Cardiac septum (tissue), 1 donor: ENCODE results near the gene HSPG2. TPM values are rescaled to one million over a fixed set of nuclear protein-coding genes. Genes with fewer than 3 reads are reported as not detected.
A peak's percentile ranks its signal among the peaks of the same experiment; 100 is the strongest.
"Not testable (repeated sequence)": the region's sequence is repeated elsewhere in the genome, so short reads cannot be mapped to it uniquely, and the experiment has no call there.

ENCODE experiments used
- DNase-seq: peaks from one replicate; pipeline ENCODE4 v3.0.0-alpha.2; 2020; ENCODE audit warnings: low spot score
- intact Hi-C: fragments of 100-400 bp; cut with DNase I; formaldehyde crosslinking; loops from one replicate; pipeline ENCODE4 v1.14.0; 2022
- total RNA-seq: library from RNA; stranded (reverse); fragmentation: NEBNext Ultra II Directional; extraction: Animal tissue kit (Norgen Biotek cat#: 25700); gene quantifications from one replicate; pipeline ENCODE4 v1.2.1, GENCODE V29; 2021
- donor health status: DM: no; HTN: no; CAD: no.

HSPG2 gene
- total RNA-seq, 1 donor from 2014 or later, result 506 TPM

DNA sequence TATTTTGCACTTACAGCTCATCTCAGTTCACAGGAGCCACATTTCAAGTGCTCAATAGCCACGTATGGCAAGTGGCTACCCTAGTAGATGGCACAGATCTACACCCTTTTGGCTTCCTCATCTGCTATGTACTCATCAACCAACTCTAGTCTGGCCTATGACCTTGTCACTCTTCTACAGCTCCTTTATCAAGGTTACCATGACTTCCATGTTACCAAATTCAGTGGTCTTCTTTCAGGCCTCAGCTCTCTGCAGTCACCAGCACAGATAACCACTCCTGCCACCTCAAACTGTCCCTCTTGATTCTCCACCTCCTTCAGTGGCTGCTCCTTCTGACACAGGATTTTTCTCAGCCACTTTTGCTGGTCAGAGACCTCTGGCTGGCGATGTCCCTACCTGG, 142.5 kb downstream of the HSPG2 start:
- intact Hi-C loops, result no loop called here

DNA sequence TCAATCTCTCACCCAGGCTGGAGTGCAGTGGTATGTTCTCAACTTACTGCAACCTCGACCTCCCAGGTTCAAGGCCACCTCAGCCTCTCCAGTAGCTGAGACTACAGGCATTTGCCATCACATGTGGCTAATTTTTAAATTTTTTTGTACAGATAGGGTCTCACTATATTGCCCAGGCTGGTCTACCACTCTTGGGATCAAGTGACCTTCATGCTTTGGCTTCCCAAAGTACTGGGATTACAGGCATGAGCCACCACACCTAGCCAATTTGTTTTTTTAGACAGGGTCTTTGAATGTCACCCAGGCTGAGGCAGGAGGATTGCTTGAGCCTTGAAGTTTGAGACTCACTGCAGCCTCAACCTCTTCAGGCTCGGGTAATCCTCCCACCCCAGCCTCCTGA, 144.0 kb downstream of the HSPG2 start:
- no peak for DNase-seq
- intact Hi-C loops, result no loop called here

More for the DNA sequence above, 142.5 kb downstream of the HSPG2 start:
- DNase-seq, result no peak

DNA sequence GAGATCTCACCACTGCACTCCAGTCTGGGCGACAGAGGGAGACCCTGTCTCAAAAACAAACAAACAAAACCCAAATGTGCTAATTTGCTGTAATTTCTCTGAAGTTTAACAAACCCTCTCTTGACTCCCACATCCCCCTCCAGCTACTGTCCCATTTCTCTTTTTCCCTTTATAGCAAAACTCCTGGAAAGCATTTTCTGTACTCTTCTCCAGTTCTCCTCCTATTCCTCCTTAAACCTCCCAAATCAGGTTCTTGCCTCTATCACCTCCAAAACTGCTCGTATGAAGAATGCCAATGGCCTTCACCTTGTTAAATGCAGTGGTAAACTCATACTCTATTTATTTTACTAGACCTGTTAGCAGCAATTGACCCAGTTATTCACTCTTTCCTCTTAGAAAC, 150.5 kb downstream of the HSPG2 start:
- intact Hi-C loops, result loop anchor here (10.0 kb wide), 1 partner anchor 542 kb away; no protein-coding TSS in a partner anchor
- DNase-seq, result no peak

DNA sequence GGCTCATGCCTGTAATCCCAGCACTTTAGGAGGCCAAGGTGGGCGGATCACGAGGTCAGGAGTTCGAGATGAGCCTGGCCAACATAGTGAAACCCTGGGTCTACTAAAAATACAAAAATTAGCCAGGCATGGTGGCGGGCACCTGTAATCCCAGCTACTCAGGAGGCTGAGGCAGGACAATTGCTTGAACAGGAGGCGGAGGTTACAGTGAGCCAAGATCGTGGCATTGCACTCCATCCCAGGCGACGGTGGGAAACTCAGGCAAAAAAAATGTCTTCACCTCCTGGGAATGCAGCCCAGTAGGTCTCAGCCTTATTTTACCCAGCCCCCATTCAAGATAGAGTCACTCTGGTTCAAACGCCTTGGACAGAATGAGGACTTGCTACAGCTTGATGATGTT, 151.3 kb downstream of the HSPG2 start:
- intact Hi-C loops, result loop anchor here (10.0 kb wide), 1 partner anchor 541 kb away; no protein-coding TSS in a partner anchor
- DNase-seq, result not testable (repeated sequence)

DNA sequence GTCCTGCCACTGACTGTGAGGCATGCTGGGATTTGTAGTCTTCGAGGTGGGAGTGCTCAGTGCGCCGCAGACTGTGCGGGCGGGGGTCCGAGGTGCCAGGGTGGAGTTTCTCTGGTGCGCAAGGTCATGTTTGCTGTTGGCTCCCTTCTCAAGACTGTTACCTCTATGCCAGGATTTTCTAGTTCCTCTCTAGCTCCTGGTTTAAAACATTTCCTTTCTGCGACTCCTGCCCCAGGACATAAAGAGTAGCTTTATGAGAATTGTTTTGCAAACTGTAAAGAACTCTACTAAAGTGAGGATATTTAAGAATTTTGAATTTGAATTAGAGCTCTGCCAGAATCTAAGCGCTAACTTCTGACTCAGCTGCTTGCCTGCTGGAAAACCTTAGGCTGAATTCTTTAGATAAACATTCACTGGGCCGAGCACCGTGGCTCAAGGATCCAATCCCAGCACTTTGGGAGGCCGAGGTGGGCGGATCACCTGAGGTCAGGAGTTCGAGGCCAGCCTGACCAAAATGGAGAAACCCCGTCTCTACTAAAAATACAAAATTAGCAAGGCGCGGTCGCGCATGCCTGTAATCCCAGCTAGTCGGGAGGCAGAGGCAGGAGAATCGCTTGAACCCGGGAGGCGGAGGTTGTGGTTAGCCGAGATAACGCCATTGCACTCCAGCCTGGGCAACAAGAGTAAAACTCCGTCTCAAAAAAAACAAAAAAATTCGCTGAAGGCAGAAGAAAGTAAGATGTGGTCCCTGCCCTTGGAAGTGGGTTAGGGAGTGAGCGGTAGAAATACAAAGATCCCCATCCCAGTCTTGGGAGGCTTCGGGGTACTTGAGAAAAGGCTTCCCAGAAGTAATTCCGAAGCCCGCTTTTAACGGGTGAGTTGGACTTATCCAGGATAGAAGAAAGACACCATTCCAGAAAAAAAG, 153.2 kb downstream of the HSPG2 start:
- no peak for DNase-seq
- intact Hi-C loops, result loop anchor here (5.0 to 10.0 kb wide), 2 partner anchors 153 to 539 kb away; partner anchors contain the start of gene HSPG2

DNA sequence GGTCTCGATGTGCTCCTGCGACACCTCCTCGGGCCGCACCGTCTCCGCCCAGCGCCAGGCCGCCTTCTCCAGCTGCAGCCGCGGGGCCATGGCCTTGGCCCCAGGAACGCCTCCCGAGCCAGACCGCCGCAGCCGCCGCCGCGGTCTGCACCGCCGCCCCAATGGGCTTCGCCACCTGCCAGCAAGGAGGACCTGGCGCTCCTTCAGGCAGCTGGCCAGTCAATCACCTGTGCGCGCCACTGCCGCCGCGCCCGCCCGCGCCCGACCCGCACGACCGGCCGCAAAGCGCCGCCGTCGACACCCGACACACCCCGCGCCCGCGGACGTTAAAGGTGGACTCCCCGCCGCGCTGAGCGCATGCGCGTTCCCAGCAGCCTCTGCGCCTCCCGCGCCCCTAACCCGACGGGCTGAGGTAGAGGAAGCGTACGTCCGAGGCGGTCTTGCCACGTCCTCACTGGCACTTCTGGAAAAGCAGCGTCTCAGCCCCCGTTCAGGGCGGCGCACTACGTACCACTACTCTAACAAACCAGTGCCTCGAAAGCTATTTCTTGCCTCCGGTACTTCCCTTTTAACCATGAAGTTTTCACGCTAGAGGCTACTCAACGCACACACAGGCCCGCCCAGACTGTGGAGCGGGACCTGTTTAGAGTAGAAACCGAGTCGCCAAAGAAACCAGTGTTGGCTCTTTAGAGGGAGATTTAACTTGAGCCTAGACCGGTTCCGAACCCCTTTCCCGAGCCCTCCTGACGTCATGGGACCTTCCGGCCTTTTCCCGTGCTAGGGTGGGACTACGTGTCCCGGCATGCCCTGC, 154.0 kb downstream of the HSPG2 start, which contains the start of gene USP48:
USP48 (minus strand) TSS at position 282 of the 811 bp plus-strand sequence; CDS start at position 90, 192 bp downstream.
- peak; percentile 99 for DNase-seq
- intact Hi-C loops, result loop anchor here (5.0 to 10.0 kb wide), 2 partner anchors 154 to 538 kb away; partner anchors contain the start of gene HSPG2

DNA sequence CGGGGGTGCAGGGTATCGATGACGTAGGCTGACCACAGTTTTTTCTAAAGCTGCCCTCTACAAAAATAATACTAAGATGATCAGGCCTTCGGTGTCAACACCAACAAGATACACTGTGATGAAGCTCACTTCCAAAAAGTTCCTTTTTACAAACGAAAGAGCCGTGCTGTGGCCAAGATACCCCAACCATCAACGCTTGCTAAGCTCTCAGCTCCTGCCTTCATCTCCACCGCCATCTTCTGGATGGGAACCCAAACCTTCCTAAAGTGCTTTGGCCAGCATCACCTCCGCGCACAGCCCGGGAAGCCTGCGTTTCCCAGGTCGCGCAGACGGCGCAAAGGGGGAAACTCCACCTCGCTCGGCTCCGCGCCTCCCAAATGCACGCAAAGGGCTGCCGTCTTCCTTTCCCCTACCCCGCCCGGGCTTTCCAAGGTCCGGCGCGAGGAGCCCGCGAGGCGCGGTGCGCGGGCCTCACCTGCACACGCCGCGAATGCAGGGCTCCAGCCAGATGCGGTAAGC, 154.7 kb downstream of the HSPG2 start:
- DNase-seq, result peak; percentile 78
- intact Hi-C loops, result loop anchor here (5.0 to 10.0 kb wide), 2 partner anchors 155 to 538 kb away; partner anchors contain the start of gene HSPG2

DNA sequence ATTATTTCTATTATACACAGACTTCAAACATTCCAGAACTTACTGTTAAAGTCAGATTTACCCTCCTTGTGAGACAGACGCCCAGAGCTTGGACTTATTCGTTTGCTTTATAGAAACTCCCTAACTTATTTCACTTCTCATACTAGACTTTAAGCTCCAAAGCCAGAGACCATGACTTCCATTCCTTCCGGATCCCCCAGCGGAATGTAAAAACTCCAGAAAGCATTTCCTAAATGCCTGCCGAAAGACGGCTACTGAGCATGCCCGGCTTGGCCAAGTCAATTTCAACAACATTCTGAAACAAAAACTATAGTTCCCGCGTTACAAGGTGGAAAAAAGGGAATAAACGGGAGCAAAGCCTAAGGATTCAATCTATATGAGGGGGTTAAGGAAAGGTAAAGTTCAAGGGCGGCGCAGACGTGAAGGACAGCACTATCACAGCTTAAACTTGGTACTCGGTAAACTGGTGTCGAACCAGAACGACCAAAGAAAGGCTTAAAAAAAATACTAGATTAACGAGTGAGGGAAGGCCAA, 155.2 kb downstream of the HSPG2 start:
- intact Hi-C loops, result loop anchor here (5.0 to 10.0 kb wide), 2 partner anchors 155 to 537 kb away; partner anchors contain the start of gene HSPG2
- no peak for DNase-seq

DNA sequence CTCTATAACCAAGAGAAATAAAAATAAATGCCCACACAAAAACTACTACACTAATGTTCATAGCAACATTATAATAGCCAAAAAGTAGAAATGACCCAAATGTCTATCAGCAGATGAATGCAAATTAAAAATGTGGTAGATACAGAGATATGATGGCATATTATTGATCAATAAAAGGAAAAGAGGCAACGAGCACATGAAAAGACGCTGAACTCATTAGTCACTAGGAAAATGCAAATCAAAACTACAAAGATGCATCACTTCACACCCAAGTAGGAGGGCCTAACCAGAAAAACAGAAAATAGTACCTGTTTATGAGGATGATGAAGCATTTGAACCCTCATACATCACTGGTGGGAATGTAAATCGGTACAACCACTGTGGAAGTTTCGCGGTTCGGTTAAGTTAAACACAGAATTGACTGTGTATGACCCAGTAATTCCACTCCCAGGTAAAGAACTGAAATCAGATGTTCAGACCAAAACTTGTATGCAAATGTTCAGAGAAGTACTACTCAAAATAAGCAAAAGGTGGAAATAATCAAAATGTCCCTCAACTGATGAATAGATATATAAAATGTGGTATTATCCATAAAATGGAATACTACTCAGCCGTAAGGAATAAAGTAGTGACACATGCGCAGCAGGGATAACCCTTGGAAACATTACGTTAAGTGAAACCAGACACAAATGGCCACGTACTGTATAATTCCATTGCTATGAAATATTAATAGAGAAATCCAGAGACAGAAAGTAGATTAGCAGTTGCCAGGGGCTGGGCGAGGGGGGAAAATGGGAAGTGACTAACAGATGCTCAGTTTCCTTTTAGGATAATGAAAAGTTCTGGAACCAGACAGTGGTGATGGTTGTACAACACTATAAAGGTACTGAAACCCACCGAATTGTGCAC, 157.2 kb downstream of the HSPG2 start:
- intact Hi-C loops, result loop anchor here (5.0 to 10.0 kb wide), 2 partner anchors 157 to 535 kb away; partner anchors contain the start of gene HSPG2
- DNase-seq, result no peak

DNA sequence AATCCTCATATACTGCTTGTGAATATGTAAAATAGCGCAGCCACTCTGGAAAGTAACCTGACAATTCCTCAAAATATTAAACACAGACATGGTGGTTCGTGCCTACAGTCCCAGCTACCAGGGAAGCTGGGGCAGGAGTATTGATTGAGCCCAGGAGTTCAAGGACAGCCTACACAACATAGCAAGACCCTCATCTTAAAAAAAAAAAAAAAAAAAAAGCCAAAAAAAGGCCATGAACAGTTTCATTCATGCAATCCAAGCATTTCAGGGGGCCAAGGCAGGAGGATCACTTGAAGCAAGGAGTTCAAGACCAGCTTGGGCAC, 158.7 kb downstream of the HSPG2 start:
- DNase-seq, result no peak
- intact Hi-C loops, result no loop called here

DNA sequence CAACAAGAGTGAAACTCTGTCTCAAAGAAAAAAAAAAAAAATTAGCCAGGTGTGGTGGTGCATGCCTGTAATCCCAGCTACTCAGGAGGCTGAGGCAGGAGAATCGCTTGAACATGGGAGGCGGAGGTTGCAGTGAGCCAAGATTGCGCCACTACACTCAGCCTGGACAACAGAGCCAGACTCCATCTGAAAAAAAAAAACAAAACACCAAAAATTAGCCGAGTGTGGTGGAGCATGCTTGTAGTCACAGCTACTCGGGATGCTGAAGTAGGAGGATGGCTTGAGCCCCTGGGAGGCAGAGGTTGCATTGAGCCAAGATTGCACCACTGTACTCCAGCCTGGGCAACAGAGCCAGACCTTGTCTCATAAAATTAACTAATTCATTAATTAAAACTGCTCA, 160.2 kb downstream of the HSPG2 start:
- DNase-seq, intact Hi-C loops: not testable (repeated sequence)

DNA sequence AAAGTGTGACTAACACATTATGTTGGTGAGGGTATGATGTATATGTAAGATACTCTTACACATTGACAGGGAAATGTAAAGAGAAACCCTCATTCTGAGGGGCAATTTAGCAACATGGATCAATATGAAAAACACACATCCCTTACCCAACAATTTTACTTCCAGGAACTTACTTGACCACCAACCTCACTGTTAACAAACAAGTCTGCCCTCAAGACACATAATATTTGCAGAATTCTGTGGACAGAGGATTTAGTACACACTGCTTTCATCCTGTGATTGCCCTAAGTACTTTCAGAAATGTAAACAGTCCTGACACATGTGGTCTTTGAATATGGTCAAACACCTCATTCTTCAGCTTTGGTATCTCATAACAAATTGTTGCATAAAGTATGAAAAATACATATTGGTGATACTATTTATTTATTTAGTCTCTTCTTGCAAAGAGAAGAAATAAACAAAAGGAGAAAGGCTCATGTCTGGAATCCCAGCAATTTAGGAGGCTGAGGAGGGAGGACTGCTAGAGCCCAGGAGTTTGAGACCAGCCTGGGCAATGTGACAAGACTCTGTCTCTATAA, 161.0 kb downstream of the HSPG2 start:
- intact Hi-C loops, result no loop called here
- no peak for DNase-seq

DNA sequence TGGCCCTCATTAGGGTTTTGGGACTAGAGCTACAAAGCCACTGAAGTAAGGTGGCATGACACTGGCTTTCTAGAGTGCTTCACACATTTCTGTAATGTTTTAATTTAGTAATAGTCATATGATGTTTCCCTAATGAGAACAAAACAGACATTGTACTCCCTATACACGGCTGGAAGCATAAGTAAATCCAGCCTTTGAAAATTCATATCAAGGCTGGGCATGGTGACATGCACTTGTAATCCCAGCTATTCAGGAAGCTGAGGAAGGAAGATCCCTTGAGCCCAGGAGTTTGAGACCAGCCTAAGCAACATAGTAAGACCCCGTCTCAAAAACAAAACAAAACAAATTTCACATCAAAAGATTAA, 161.6 kb downstream of the HSPG2 start:
- DNase-seq, result no peak
- intact Hi-C loops, result no loop called here

DNA sequence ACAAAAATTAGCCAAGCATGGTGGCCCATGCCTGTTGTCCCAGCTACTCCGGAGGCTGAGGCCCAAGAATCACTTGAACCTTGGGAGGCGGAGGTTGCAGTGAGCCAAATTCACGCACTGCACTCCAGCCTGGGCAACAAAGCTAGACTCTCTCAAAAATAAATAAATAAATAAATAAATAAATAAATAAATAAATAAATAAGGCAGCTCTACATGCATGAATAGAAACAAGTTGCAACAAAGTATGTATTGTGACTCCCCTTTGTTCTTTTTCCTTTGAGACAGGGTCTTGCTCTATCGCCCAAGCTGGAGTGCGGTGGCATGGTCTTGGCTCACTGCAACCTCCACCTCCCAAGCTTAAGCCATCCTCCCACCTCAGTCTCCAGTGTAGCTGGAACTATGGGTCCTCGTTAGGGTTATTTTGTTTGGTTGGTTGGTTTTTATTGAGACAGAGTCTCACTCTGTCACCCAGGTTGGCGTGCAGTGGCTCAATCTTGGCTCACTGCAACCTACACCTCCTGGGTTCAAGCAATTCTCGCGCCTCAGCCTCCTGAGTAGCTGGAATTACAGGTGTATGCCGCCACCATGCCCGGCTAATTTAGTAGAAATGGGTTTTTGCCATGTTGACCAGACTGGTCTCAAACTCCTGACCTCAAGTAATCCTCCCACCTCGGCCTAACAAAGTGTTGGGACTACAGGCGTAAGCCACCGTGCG, 162.1 kb downstream of the HSPG2 start:
- DNase-seq, result no peak
- intact Hi-C loops, result no loop called here

DNA sequence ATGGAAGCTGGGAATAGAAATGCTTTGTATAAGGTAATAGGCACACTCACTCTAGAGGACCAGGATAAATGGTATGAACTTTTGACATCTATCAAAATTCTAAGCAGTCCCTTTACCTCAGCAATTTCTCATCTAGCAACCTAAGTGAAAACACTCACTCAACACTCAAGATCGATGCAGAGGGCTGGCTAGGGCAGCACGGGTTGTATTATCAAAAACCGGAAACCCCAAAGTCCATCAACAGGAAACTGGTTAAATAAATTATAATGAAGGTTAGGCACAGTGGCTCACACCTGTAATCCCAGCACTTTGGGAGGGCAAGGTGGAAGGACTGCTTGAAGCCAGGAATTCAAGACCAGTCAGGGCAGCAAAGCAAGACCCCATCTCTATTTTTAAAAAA, 163.5 kb downstream of the HSPG2 start:
- DNase-seq, result no peak

More for the DNA sequence above, 163.5 kb downstream of the HSPG2 start:
- intact Hi-C loops, result no loop called here
